BE2C (cell line): ENCODE measurements around the gene THAP4. TPM values are rescaled to one million over a fixed set of nuclear protein-coding genes. Genes with fewer than 3 reads are reported as not detected.

ENCODE experiments used
- DNase-seq: peaks from one replicate; pipeline ENCODE4 v3.0.0-alpha.2; 2020
- H3K27me3 ChIP-seq: fragments of 250-450 bp; sonication (Bioruptor Pico); 2 replicates; pipeline ENCODE4 v1.5.1; 2020; ENCODE audit warnings: mild to moderate bottlenecking
- H3K36me3 ChIP-seq: fragments of 250-450 bp; sonication (Bioruptor Pico); 2 replicates; pipeline ENCODE4 v1.5.1; 2020; ENCODE audit warnings: mild to moderate bottlenecking
- H3K4me1 ChIP-seq: fragments of 250-450 bp; sonication (Bioruptor Pico); 2 replicates; pipeline ENCODE4 v1.5.1; 2020
- H3K4me3 ChIP-seq: 2 replicates; pipeline ENCODE4 v1.5.1; 2011; ENCODE audit warnings: low read depth, low read length
- H3K9me3 ChIP-seq: fragments of 250-450 bp; sonication (Bioruptor Pico); 2 replicates; pipeline ENCODE4 v1.5.1; 2020
- polyA plus RNA-seq: library from polyadenylated mRNA; unstranded; fragments of >200 nt; gene quantifications from one replicate; pipeline ENCODE4 v1.2.1, GENCODE V29; 2012; ENCODE audit warnings: low read depth, missing spikeins; ENCODE audit not compliant: insufficient read length, insufficient read depth
- TF ChIP-seq, protein P1 (sequence below): IDR thresholded peaks from 2 replicates; pipeline ENCODE4 v1.5.1; 2012; ENCODE audit warnings: mild to moderate bottlenecking, low read depth, low read length

The THAP4 gene, protein sequence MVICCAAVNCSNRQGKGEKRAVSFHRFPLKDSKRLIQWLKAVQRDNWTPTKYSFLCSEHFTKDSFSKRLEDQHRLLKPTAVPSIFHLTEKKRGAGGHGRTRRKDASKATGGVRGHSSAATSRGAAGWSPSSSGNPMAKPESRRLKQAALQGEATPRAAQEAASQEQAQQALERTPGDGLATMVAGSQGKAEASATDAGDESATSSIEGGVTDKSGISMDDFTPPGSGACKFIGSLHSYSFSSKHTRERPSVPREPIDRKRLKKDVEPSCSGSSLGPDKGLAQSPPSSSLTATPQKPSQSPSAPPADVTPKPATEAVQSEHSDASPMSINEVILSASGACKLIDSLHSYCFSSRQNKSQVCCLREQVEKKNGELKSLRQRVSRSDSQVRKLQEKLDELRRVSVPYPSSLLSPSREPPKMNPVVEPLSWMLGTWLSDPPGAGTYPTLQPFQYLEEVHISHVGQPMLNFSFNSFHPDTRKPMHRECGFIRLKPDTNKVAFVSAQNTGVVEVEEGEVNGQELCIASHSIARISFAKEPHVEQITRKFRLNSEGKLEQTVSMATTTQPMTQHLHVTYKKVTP
- 178 TPM for polyA plus RNA-seq

DNA sequence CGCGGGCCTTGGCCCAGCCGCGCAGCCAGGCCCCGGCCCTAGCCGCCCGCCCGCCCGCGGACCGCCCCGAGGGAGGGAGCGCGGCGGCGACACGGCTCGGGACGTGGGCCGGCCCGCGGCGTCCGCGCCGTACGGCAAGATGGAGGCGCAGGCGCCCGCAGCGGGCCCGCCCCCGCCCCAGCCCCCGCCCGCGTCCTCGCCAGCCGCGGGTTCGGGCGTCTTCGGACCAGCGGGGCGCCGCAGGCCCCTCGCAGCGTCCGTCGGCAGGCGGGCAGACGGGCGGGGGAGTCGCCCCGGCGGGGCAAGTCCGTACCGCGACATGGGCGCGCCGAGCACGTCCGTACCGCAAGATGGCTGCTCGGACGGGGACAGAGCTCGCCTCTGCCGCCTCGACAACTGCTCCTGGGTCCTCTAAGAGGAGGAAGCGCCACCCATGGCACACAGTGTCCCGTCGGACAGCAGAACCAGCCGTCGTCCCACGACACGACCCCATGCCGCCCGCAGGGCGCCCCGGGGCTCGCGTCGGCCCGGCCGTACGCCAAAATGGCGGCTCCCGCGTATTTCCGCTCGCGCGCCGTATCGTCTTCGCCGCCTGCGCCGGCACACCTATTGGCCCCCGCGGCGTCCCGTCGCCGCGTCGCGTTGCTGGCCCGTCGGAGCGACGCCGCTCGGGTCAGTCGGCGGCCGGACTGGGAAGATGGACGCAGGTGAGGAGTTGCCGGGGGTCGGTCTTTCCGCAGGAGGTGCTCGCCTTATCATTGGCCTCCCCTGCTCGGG, at the start of gene THAP4, which contains the start of gene ATG4B:
Gene THAP4, minus strand, starts transcription at position 141 of the 777 bp plus-strand sequence. CDS start 141 bp downstream, outside the sequence.
Gene ATG4B, plus strand, starts transcription at position 676 of the 777 bp plus-strand sequence. Its CDS starts 22 bp downstream, at position 698.
- Histone ChIP-seq H3K4me3 (peak within 1 kb of the TSS; percentile 90), H3K9me3 (no peaks in the 10 kb centered on the region), H3K36me3 (peaks cover 46% of the 10 kb centered on the region), H3K27me3 (no peaks in the 10 kb centered on the region), H3K4me1 (no peaks in the 10 kb centered on the region)
- peak; percentile 87 for DNase-seq
- TF ChIP-seq, protein P1, sequence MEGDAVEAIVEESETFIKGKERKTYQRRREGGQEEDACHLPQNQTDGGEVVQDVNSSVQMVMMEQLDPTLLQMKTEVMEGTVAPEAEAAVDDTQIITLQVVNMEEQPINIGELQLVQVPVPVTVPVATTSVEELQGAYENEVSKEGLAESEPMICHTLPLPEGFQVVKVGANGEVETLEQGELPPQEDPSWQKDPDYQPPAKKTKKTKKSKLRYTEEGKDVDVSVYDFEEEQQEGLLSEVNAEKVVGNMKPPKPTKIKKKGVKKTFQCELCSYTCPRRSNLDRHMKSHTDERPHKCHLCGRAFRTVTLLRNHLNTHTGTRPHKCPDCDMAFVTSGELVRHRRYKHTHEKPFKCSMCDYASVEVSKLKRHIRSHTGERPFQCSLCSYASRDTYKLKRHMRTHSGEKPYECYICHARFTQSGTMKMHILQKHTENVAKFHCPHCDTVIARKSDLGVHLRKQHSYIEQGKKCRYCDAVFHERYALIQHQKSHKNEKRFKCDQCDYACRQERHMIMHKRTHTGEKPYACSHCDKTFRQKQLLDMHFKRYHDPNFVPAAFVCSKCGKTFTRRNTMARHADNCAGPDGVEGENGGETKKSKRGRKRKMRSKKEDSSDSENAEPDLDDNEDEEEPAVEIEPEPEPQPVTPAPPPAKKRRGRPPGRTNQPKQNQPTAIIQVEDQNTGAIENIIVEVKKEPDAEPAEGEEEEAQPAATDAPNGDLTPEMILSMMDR: no peak

DNA sequence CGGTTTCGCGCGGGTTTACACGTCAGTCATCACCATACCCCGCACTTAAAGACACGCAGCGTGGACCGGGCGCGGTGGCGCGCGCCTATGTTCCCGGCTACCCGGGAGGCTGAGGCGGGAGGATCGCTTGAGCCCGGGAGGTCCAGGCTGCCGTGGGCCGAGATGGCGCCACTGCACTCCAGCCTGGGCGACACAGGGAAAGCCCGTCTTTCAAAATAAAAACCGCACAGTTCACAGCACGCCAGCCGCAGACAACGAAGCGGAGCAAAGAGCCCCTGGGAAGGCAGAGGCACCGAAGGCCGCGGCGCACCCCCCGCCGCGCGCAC, 49.3 kb upstream of the THAP4 start:
- Histone ChIP-seq H3K4me3 (peak overlapping the region; percentile 98), H3K36me3 (peaks cover 47% of the 10 kb centered on the region), H3K4me1 (no peaks in the 10 kb centered on the region; the same call in 1 of the 2 replicates), H3K27me3 (no peaks in the 10 kb centered on the region), H3K9me3 (no peaks in the 10 kb centered on the region)
- TF ChIP-seq, protein P1: no peak
- no peak for DNase-seq

DNA sequence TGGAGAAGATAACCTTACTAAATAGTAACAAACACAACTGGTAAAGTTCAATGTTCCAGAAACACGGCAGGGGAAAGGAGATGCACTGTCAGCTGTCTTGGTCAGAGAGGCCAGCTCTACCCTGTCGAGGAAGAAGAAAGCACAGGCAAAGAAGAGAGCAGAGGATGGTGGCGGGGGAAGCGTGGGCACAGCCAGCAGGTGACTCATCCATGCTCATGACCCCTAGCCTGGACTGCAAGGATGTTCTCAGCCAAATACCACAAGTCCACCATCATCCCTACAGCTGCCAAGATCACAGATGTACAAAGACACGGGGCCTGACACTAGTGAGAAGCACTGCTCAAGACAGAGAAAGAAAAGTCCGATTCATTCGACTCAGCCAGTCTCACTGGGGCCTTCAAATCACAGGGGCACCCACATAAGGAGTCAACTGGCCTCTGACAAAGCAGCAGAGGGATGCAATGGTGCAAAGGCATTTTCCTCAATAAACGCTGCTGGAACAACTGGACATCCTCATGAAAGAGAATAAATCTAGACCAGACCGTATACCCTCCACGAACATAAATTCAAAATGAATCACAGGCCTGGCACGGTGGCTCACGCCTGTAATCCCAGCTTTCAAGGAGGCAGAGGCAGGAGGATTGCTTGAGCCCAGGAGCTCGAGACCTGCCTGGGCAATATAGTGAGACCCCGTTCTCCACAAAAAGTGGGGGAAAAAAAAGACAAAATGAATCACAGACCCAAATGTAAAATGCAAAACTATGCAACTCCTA, 44.1 kb upstream of the THAP4 start:
- Histone ChIP-seq H3K4me3 (no peak overlapping the region), H3K4me1 (no peaks in the 10 kb centered on the region), H3K9me3 (no peaks in the 10 kb centered on the region), H3K36me3 (peaks cover 82% of the 10 kb centered on the region), H3K27me3 (no peaks in the 10 kb centered on the region)
- DNase-seq: no peak
- TF ChIP-seq, protein P1: no peak

DNA sequence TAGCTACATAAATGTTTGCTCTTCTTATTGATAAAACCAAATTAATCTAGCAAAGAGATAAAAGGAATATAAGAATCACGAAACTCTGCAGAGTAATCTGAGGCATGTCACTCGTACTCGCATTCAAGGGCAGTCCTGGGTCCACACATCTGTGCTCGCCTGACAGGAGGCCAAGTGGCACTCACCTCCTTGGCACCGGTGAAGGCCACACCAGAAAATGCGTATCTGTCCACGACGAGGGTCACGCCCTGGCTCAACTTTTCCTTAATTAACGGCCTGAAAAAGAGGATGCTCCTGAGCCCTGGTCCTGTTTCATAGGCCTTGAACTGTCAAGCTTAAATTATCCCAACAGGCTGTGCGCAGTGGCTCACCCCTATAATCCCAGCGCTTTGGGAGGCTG, 43.1 kb upstream of the THAP4 start:
- no peaks in the 10 kb centered on the region for H3K9me3 ChIP-seq
- no peaks in the 10 kb centered on the region for H3K4me1 ChIP-seq
- TF ChIP-seq, protein P1: no peak
- peaks cover 88% of the 10 kb centered on the region for H3K36me3 ChIP-seq
- H3K4me3 ChIP-seq: no peak overlapping the region
- H3K27me3 ChIP-seq: no peaks in the 10 kb centered on the region
- DNase-seq: no peak

DNA sequence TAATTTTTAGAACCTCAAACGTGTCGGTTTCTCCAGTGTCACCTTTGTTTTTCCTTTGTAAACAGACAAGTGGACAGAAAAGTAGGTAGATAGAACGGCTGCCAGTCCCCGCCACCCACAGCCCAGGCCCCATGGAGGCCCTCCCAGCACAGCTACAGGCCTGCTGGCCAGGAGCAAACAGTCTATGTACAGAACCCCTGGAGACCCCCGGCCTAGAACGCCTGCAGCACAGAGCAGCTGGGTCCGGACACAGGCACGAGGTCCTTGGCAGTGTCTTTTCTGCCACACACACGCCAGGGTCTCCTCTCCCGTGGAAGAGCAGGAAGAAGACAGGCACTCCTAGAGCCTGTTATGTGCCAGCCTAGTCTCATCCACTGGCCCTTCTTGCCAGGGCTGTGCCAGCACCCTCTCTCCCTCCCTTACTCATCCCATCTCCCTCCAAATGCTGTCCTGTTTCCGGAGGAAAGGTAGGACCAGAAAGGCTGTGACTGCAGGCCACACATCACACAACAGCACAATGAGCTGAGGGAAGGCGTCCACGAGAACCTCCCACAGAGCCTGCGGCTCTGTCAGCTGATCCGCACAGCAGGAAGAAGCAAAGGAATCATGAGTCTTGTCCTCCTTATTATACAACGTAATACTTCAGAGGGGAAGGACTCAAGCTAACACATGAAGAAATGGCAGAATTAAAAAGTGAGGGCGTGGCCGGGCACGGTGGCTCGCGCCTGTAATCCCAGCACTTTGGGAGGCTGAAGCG, 42.0 kb upstream of the THAP4 start:
- Histone ChIP-seq H3K4me3 (no peak overlapping the region), H3K4me1 (no peaks in the 10 kb centered on the region), H3K27me3 (no peaks in the 10 kb centered on the region), H3K9me3 (no peaks in the 10 kb centered on the region), H3K36me3 (peaks cover 87% of the 10 kb centered on the region)
- TF ChIP-seq, protein P1: no peak
- no peak for DNase-seq
